Common myeloid progenitor, CD34-positive (primary cell): ENCODE results near the gene PFKP.

ENCODE experiments used
- CTCF ChIA-PET: fragments of 350-600 bp; sonication (Branson Sonifier 250); formaldehyde crosslinking; loops from one replicate; lab custom pipeline; 2021; ENCODE audit warnings: antibody characterized with exemption; lab: Charles Lee
- POLR2A ChIA-PET: fragments of 350-600 bp; sonication (Branson Sonifier 250); formaldehyde crosslinking; loops from one replicate; lab custom pipeline; 2021; ENCODE audit warnings: antibody characterized with exemption; lab: Charles Lee
- DNase-seq, 3 donors: peaks; one replicate each; pipeline versions ENCODE4 v3.0.0 to v3.0.0-alpha.2; 2013
- H3K27ac ChIP-seq, 2 experiments: 1 replicate in 1 of 2; 2 replicates in 1 of 2; pipeline ENCODE4 v1.7.0; 2013; ENCODE audit warnings: inconsistent platforms in 2 of 2, low read length in 2 of 2, mild to moderate bottlenecking in 2 of 2, low read depth in 1 of 2, moderate library complexity in 1 of 2; ENCODE audit not compliant: severe bottlenecking in 2 of 2, insufficient read depth in 1 of 2, poor library complexity in 1 of 2
- H3K27me3 ChIP-seq, 5 experiments: replicated peaks in 2 of 5; 1 replicate in 3 of 5; 2 replicates in 2 of 5; pipeline versions ENCODE4 v1.6.1 to v1.7.0; 2013; ENCODE audit warnings: low read length in 4 of 5, mild to moderate bottlenecking in 2 of 5, moderate library complexity in 2 of 5, inconsistent platforms in 1 of 5; ENCODE audit not compliant: insufficient read depth in 5 of 5, control insufficient read depth in 4 of 5
- H3K36me3 ChIP-seq, 4 experiments: 1 replicate in 2 of 4; 2 replicates in 2 of 4; pipeline versions ENCODE4 v1.6.1 to v1.7.0; 2013; ENCODE audit warnings: low read length in 3 of 4, control low read depth in 1 of 4, mild to moderate bottlenecking in 1 of 4; ENCODE audit not compliant: control insufficient read depth in 4 of 4, insufficient read depth in 4 of 4
- H3K4me1 ChIP-seq, 4 experiments: 1 replicate in 3 of 4; 2 replicates in 1 of 4; pipeline versions ENCODE4 v1.6.1 to v1.7.1; 2013; ENCODE audit warnings: low read length in 3 of 4, mild to moderate bottlenecking in 3 of 4, control low read depth in 1 of 4, inconsistent platforms in 1 of 4, moderate library complexity in 1 of 4; ENCODE audit not compliant: control insufficient read depth in 4 of 4, insufficient read depth in 4 of 4; ENCODE audit errors: control extremely low read depth in 1 of 4
- H3K4me3 ChIP-seq, 7 experiments: 1 replicate in 4 of 7; 2 replicates in 3 of 7; pipeline versions ENCODE4 v1.5.1 to v1.7.0; 2013; ENCODE audit warnings: mild to moderate bottlenecking in 7 of 7, low read length in 6 of 7, moderate library complexity in 6 of 7, inconsistent platforms in 2 of 7, low read depth in 2 of 7, control low read depth in 1 of 7; ENCODE audit not compliant: insufficient read depth in 4 of 7, control insufficient read depth in 1 of 7; ENCODE audit errors: extremely low read depth in 1 of 7
- H3K9me3 ChIP-seq, 5 experiments: 1 replicate in 4 of 5; 2 replicates in 1 of 5; pipeline versions ENCODE4 v1.6.1 to v1.7.1; 2013; ENCODE audit warnings: low read length in 4 of 5, mild to moderate bottlenecking in 2 of 5, inconsistent platforms in 1 of 5, low read depth in 1 of 5, moderate library complexity in 1 of 5; ENCODE audit not compliant: control insufficient read depth in 4 of 5, insufficient read depth in 2 of 5; ENCODE audit errors: control extremely low read depth in 1 of 5
- WGBS: methylation state at CpG from one replicate; pipeline ENCODE4 v1.1.5; 2013; ENCODE audit not compliant: insufficient coverage; 5-methylcytosine and 5-hydroxymethylcytosine counted together

Gene PFKP

GRCh38 chr10:3140280-3140679 is 72.9 kb downstream of the PFKP start:
- ChIA-PET POLR2A (no interaction called here), CTCF (no interaction called here)
- no peaks in the 10 kb centered on the region for H3K4me1 ChIP-seq
- WGBS: 96% methylated on average over 8 of the region's 9 CpGs
- H3K27me3 ChIP-seq: no peaks in the 10 kb centered on the region
- no peak for DNase-seq
- H3K27ac ChIP-seq: no peak overlapping the region
- H3K9me3 ChIP-seq: no peaks in the 10 kb centered on the region
- H3K36me3 ChIP-seq: peaks cover 24 to 98% (median 85%) of the 10 kb centered on the region in 4 experiments
- H3K4me3 ChIP-seq: no peak overlapping the region

DNA sequence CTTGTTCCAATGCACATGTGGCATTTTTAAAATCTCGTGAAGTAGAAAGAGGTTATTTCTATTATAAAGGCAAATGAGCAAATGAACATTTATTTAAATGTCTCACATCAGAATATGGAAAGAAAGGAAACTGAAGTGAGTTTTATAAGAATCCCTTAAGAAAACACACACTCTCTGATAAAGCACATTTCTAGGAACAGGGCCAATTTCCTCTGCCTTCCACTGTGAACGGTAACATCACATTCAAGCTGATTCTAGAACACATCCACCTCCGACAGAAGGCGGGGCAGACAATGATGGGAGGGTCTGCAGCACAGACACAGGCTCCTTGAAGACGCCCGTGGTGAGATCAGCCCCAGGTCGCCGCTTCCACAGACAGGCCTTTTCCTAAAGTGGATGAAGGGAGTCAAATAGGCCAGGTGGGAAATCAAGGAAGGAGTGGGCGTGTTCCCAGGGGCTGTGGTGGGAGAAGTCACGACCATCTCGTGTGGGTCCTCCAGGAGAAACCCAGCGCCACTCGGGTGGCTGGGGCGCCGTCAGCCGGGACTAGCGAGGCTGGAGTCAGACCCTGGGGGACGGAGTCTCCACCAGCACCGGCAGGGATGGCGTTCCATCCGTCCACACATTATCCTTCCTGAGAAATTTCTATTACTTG is 74.1 kb downstream of the PFKP start:
- ChIA-PET CTCF (interaction anchor here (0.7 kb wide), 1 partner anchor 33 kb away, joined by 3 read pairs; no protein-coding TSS in a partner anchor), POLR2A (no interaction called here)
- Histone ChIP-seq H3K4me3 (no peak overlapping the region), H3K9me3 (no peaks in the 10 kb centered on the region), H3K27ac (no peak overlapping the region), H3K27me3 (no peaks in the 10 kb centered on the region), H3K4me1 (no peaks in the 10 kb centered on the region), H3K36me3 (peaks cover 27 to 98% (median 84%) of the 10 kb centered on the region in 4 experiments)
- 96% methylated on average over 11 of the region's 21 CpGs for WGBS
- no peak for DNase-seq

- CTCF ChIA-PET: interaction anchor here (0.7 kb wide), 1 partner anchor 34 kb away, joined by 3 read pairs; no protein-coding TSS in a partner anchor
- H3K9me3 ChIP-seq: no peaks in the 10 kb centered on the region
- H3K36me3 ChIP-seq: peaks cover 32 to 97% (median 83%) of the 10 kb centered on the region in 4 experiments
- no peak overlapping the region for H3K4me3 ChIP-seq
- POLR2A ChIA-PET: no interaction called here
- no peaks in the 10 kb centered on the region for H3K4me1 ChIP-seq
- 97% methylated on average over 13 of the region's 14 CpGs for WGBS
- no peak overlapping the region for H3K27ac ChIP-seq
- H3K27me3 ChIP-seq: no peaks in the 10 kb centered on the region
- no peak for DNase-seq
Measured at GRCh38 chr10:3142146-3142875, 75.0 kb downstream of the PFKP start.

DNA sequence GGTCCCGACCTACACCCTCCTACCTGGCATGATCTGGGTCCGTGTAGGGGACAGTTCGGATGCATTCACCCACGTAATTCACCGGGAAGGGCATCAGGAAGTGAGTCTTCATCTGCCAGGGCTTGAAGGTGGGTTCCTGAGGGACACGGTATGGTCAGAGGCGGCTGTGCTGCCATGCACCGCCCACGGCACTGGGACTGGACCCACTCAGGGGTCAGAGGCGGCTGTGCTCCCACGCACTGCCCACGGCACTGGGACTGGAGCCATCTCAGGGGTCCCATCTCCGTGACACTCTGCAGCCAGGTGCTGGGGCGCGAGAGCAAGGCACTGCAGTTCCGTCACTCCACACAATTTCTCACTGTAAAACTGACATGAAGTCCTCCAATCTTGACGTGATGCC is 76.0 kb downstream of the PFKP start:
- no peak for DNase-seq
- ChIA-PET CTCF (no interaction called here), POLR2A (no interaction called here)
- no peak overlapping the region for H3K4me3 ChIP-seq
- no peak overlapping the region for H3K27ac ChIP-seq
- WGBS: 97% methylated on average over 16 of the region's 17 CpGs
- no peaks in the 10 kb centered on the region for H3K4me1 ChIP-seq
- no peaks in the 10 kb centered on the region for H3K9me3 ChIP-seq
- peaks cover 38 to 97% (median 80%) of the 10 kb centered on the region in 4 experiments for H3K36me3 ChIP-seq
- H3K27me3 ChIP-seq: no peaks in the 10 kb centered on the region

GRCh38 chr10:3143791-3144434 is 76.6 kb downstream of the PFKP start:
- Histone ChIP-seq H3K27me3 (no peaks in the 10 kb centered on the region), H3K9me3 (no peaks in the 10 kb centered on the region), H3K4me1 (no peaks in the 10 kb centered on the region), H3K27ac (no peak overlapping the region), H3K4me3 (no peak overlapping the region), H3K36me3 (peaks cover 42 to 97% (median 82%) of the 10 kb centered on the region in 4 experiments)
- POLR2A ChIA-PET: interaction anchor here (0.6 kb wide), 1 partner anchor 1521 kb away, joined by 3 read pairs; no protein-coding TSS in a partner anchor
- CTCF ChIA-PET: no interaction called here
- DNase-seq: no peak
- WGBS: 97% methylated on average over 17 of the region's 19 CpGs

DNA sequence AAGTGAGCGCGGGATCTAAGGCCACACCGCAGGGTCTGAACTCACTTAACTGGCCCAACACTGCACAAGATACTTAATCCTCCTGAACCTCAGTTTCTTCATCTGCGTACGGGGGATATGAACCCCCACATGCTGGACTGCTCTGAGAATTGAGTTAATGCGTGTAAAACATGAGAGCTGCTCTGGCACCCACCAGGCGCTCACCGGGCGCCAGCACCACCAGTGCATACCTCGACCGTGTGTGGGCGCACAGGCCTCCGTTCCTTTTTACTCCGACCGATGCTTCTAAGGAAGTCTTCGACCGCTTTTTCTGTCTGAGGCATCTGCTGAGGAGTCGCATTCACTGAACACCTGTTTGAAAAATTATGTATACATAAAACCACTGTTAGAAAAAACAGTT is 78.0 kb downstream of the PFKP start:
- Histone ChIP-seq H3K4me1 (no peaks in the 10 kb centered on the region), H3K27me3 (no peaks in the 10 kb centered on the region), H3K9me3 (no peaks in the 10 kb centered on the region), H3K4me3 (no peak overlapping the region), H3K36me3 (peaks cover 39 to 95% (median 80%) of the 10 kb centered on the region in 4 experiments), H3K27ac (no peak overlapping the region)
- WGBS: 95% methylated on average over 15 of the region's 18 CpGs
- POLR2A ChIA-PET: no interaction called here
- CTCF ChIA-PET: no interaction called here
- DNase-seq: no peak
